ENCODE measurements around the gene ARID2.

DNA sequence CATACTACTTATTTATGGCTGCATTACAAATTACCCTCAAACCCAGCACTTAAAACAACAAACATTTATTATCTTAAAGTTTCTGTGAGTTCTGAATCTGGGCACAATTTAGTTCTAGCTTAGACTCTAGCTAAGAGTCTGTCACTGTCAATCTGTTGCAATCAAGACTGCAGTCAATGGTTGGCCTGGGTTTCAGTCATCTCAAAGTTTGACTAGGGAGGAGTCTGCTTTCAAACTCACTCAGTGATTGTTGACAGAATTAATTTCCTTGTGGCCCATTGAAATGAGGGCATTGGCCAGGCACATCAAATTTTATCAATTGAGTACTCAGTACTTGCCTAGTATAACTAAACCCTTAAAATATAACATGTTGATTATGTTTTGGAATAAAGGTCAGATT, 51.6 kb downstream of the ARID2 start:
- TF ChIP-seq, protein P1, sequence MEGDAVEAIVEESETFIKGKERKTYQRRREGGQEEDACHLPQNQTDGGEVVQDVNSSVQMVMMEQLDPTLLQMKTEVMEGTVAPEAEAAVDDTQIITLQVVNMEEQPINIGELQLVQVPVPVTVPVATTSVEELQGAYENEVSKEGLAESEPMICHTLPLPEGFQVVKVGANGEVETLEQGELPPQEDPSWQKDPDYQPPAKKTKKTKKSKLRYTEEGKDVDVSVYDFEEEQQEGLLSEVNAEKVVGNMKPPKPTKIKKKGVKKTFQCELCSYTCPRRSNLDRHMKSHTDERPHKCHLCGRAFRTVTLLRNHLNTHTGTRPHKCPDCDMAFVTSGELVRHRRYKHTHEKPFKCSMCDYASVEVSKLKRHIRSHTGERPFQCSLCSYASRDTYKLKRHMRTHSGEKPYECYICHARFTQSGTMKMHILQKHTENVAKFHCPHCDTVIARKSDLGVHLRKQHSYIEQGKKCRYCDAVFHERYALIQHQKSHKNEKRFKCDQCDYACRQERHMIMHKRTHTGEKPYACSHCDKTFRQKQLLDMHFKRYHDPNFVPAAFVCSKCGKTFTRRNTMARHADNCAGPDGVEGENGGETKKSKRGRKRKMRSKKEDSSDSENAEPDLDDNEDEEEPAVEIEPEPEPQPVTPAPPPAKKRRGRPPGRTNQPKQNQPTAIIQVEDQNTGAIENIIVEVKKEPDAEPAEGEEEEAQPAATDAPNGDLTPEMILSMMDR (IDR thresholded peaks at IDR 0.05 in 2 of 3, conservative IDR thresholded peaks at IDR 0.05 in 1 of 3; ENCODE audit: control insufficient read depth in 2 of 3, extremely low read depth in 1 of 3, insufficient read depth in 1 of 3, low read depth in 3 of 3, low read length in 3 of 3) = no peak
- TF ChIP-seq CHD2 (IDR thresholded peaks at IDR 0.05; ENCODE audit: borderline replicate concordance, low read depth, low read length) = no peak
- TF ChIP-seq, protein P2, sequence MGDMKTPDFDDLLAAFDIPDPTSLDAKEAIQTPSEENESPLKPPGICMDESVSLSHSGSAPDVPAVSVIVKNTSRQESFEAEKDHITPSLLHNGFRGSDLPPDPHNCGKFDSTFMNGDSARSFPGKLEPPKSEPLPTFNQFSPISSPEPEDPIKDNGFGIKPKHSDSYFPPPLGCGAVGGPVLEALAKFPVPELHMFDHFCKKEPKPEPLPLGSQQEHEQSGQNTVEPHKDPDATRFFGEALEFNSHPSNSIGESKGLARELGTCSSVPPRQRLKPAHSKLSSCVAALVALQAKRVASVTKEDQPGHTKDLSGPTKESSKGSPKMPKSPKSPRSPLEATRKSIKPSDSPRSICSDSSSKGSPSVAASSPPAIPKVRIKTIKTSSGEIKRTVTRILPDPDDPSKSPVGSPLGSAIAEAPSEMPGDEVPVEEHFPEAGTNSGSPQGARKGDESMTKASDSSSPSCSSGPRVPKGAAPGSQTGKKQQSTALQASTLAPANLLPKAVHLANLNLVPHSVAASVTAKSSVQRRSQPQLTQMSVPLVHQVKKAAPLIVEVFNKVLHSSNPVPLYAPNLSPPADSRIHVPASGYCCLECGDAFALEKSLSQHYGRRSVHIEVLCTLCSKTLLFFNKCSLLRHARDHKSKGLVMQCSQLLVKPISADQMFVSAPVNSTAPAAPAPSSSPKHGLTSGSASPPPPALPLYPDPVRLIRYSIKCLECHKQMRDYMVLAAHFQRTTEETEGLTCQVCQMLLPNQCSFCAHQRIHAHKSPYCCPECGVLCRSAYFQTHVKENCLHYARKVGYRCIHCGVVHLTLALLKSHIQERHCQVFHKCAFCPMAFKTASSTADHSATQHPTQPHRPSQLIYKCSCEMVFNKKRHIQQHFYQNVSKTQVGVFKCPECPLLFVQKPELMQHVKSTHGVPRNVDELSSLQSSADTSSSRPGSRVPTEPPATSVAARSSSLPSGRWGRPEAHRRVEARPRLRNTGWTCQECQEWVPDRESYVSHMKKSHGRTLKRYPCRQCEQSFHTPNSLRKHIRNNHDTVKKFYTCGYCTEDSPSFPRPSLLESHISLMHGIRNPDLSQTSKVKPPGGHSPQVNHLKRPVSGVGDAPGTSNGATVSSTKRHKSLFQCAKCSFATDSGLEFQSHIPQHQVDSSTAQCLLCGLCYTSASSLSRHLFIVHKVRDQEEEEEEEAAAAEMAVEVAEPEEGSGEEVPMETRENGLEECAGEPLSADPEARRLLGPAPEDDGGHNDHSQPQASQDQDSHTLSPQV (IDR thresholded peaks at IDR 0.05) = no peak
